K562 (cell line): Measurements from ENCODE around the gene DGKE. TPM values are rescaled to one million over a fixed set of nuclear protein-coding genes. Genes with fewer than 3 reads are reported as not detected.

Experiments used
- BHLHE40 ChIP-seq: IDR thresholded peaks from 2 replicates; pipeline ENCODE4 v1.6.1; 2011; ENCODE audit warnings: low read length, improper control_type of control experiment
- CREM ChIP-seq: IDR thresholded peaks from 2 replicates; pipeline ENCODE4 v1.6.1; 2014; ENCODE audit warnings: antibody characterized with exemption, low read depth
- FIP1L1 ChIP-seq: fragments of 200-400 bp; formaldehyde crosslinking; IDR thresholded peaks from 2 replicates; pipeline ENCODE4 v1.6.1; 2018; ENCODE audit warnings: mild to moderate bottlenecking, low read depth, low read length; ENCODE audit not compliant: poor library complexity, severe bottlenecking
- FOXA1 ChIP-seq: fragments of 450-650 bp; IDR thresholded peaks from 2 replicates; pipeline ENCODE4 v1.6.1; 2016; ENCODE audit warnings: mild to moderate bottlenecking, borderline replicate concordance
- GATA2 ChIP-seq: sonication (generic); formaldehyde crosslinking; IDR thresholded peaks from 2 replicates; pipeline ENCODE4 v1.4.0; 2020; ENCODE audit warnings: mild to moderate bottlenecking, missing genetic modification reagents
- HDAC2 ChIP-seq: fragments of 450-650 bp; IDR thresholded peaks from 2 replicates; pipeline ENCODE4 v1.6.1; 2016; ENCODE audit warnings: mild to moderate bottlenecking
- JUN ChIP-seq, 2 experiments: sonication (generic) in 1 of 2; formaldehyde crosslinking in 1 of 2; IDR thresholded peaks; 2 replicates each; pipeline versions ENCODE4 v1.6.1 to v1.8.0; 2012 to 2022; ENCODE audit warnings: borderline replicate concordance in 2 of 2, mild to moderate bottlenecking in 2 of 2, improper control_type of control experiment in 1 of 2, low read depth in 1 of 2, low read length in 1 of 2, missing genetic modification reagents in 1 of 2
- KDM4B ChIP-seq, 2 experiments: fragments of 450-650 bp in 1 of 2; sonication (generic) in 1 of 2; IDR thresholded peaks; 2 replicates each; pipeline ENCODE4 v1.6.1; 2016 to 2017; ENCODE audit warnings: borderline replicate concordance in 2 of 2, antibody characterized with exemption in 1 of 2, low read depth in 1 of 2, mild to moderate bottlenecking in 1 of 2
- MTF1 ChIP-seq: fragments of 250-450 bp; sonication (Bioruptor Pico); IDR thresholded peaks from 2 replicates; pipeline ENCODE4 v1.9.0; 2021; ENCODE audit warnings: moderate library complexity, mild to moderate bottlenecking, inconsistent platforms, borderline replicate concordance
- NFIX ChIP-seq: fragments of 250-450 bp; sonication (Bioruptor Pico); IDR thresholded peaks from 2 replicates; pipeline ENCODE4 v1.4.0; 2020; ENCODE audit warnings: low read depth, mild to moderate bottlenecking, moderate library complexity
- NR1H2 ChIP-seq: sonication (generic); formaldehyde crosslinking; IDR thresholded peaks from 2 replicates; pipeline ENCODE4 v1.4.0; 2020; ENCODE audit warnings: mild to moderate bottlenecking, missing genetic modification reagents
- NR4A1 ChIP-seq, 2 experiments: fragments of 250-450 bp in 1 of 2; fragments of 450-650 bp in 1 of 2; sonication (Bioruptor Pico) in 1 of 2; IDR thresholded peaks; 2 replicates each; pipeline versions ENCODE4 v1.4.0 to v1.6.1; 2016 to 2020; ENCODE audit warnings: mild to moderate bottlenecking in 2 of 2, missing compliant biosample characterization in 1 of 2, missing genetic modification characterization in 1 of 2, moderate library complexity in 1 of 2
- SMARCE1 ChIP-seq: fragments of 450-650 bp; IDR thresholded peaks from 2 replicates; pipeline ENCODE4 v1.7.1; 2016; ENCODE audit warnings: mild to moderate bottlenecking
- TCF7L2 ChIP-seq: fragments of 150-350 bp; IDR thresholded peaks from 2 replicates; pipeline ENCODE4 v1.6.1; 2016; ENCODE audit warnings: low read depth, mild to moderate bottlenecking, low read length, moderate library complexity
- ZNF23 ChIP-seq: fragments of 250-450 bp; sonication (Bioruptor Pico); IDR thresholded peaks from 2 replicates; pipeline ENCODE4 v1.4.0; 2020; ENCODE audit warnings: mild to moderate bottlenecking
- ZNF316 ChIP-seq: fragments of 450-650 bp; IDR thresholded peaks from 2 replicates; pipeline ENCODE4 v1.6.1; 2016
- polyA plus RNA-seq, 8 experiments: library from polyadenylated mRNA; depleted of rRNA in 4 of 8; stranded (reverse) in 5 of 8; unstranded in 3 of 8; fragments of >200 nt; fragmentation: Nextera tagmentation in 2 of 8; fragmentation: Illumina TruSeq in 1 of 8; extraction: Ambion mirVana in 2 of 8; extraction: Trizol in 1 of 8; gene quantifications; 2 replicates each; pipeline versions ENCODE4 v1.2.1 to v1.2.3, GENCODE V29; 2011 to 2014; ENCODE audit warnings: inconsistent platforms in 1 of 8, missing spikeins in 1 of 8
- total RNA-seq, 7 experiments: library from RNA; depleted of rRNA in 6 of 7; stranded (reverse); fragments of >200 nt in 6 of 7; fragmentation: Illumina TruSeq in 2 of 7; extraction: Trizol in 2 of 7; gene quantifications; 2 replicates each; pipeline versions ENCODE4 v1.2.1 to v1.2.3, GENCODE V29; 2011 to 2021; ENCODE audit warnings: low replicate concordance in 1 of 7
- TF ChIP-seq, protein P1 (sequence below): sonication (generic); formaldehyde crosslinking; IDR thresholded peaks from 2 replicates; pipeline ENCODE4 v1.8.0; 2022; ENCODE audit warnings: mild to moderate bottlenecking, missing genetic modification reagents
- TF ChIP-seq, protein P2 (sequence below): fragments of 250-450 bp; sonication (Bioruptor Pico); IDR thresholded peaks from 2 replicates; pipeline ENCODE4 v1.5.0; 2021
- TF ChIP-seq, protein P3 (sequence below): fragments of 450-650 bp; IDR thresholded peaks from 2 replicates; pipeline ENCODE4 v1.6.1; 2017; ENCODE audit warnings: antibody characterized with exemption, mild to moderate bottlenecking
- TF ChIP-seq, protein P4 (sequence below): sonication (generic); formaldehyde crosslinking; IDR thresholded peaks from 2 replicates; pipeline ENCODE4 v1.8.1; 2023; ENCODE audit warnings: mild to moderate bottlenecking, missing genetic modification reagents

DGKE gene
- total and polyA plus RNA-seq, 9 of the 15 experiments (the other 6 are each of a cell fraction or from before 2014, with no cell fraction given), result 1.3 to 9.9 (median 5.9) TPM

DNA sequence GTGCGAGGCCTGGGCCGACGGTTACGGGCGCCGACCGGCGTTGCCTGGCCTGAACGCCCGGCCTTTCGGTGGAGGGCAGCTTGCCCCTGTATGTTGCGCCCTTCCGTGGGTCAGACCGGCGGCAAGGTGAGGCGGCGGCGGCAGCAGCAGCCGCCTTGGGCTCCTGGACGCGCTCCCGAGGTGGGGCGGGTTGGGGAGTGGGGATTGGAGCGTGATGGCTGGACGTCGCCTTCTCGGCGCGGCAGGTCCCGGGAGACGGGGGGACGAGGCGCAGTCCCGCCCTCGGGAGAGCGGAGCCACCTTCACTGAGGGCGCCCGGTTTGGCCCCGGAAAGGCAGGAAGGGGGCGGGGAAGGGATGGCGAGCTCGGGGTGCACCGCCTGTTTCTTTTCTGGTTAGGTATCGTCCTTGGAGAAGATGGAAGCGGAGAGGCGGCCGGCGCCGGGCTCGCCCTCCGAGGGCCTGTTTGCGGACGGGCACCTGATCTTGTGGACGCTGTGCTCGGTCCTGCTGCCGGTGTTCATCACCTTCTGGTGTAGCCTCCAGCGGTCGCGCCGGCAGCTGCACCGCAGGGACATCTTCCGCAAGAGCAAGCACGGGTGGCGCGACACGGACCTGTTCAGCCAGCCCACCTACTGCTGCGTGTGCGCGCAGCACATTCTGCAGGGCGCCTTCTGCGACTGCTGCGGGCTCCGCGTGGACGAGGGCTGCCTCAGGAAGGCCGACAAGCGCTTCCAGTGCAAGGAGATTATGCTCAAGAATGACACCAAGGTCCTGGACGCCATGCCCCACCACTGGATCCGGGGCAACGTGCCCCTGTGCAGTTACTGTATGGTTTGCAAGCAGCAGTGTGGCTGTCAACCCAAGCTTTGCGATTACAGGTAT is 671 bp downstream of the DGKE start (continued):
- TF ChIP-seq NR1H2, result 0 out of 2 replicates have a peak, but pooled peaks have one; percentile 43
- no peak for TF ChIP-seq ZNF316
- 0 out of 2 replicates have a peak, but pooled peaks have one; percentile 37 for TF ChIP-seq SMARCE1
- TF ChIP-seq NR4A1 (CRISPR knock-in tag; IDR thresholded peaks at IDR 0.05), result no peak
- TF ChIP-seq NR4A1 (tag; IDR thresholded peaks at IDR 0.05), result no peak
- peak; percentile 82 for TF ChIP-seq FIP1L1
- TF ChIP-seq BHLHE40, result peak; percentile 11; the same call in 1 of the 2 replicates
- no peak for TF ChIP-seq TCF7L2
- TF ChIP-seq NFIX (CRISPR knock-in tag), result no peak
- TF ChIP-seq CREM, result 0 out of 2 replicates have a peak, but pooled peaks have one; percentile 12
- TF ChIP-seq FOXA1, result no peak
- TF ChIP-seq, protein P1, sequence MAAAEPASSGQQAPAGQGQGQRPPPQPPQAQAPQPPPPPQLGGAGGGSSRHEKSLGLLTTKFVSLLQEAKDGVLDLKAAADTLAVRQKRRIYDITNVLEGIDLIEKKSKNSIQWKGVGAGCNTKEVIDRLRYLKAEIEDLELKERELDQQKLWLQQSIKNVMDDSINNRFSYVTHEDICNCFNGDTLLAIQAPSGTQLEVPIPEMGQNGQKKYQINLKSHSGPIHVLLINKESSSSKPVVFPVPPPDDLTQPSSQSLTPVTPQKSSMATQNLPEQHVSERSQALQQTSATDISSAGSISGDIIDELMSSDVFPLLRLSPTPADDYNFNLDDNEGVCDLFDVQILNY (CRISPR knock-in tag), result no peak
- TF ChIP-seq JUN (IDR thresholded peaks at IDR 0.05; ENCODE audit: borderline replicate concordance, low read depth, low read length), result peak; percentile 5; the same call in 1 of the 2 replicates
- TF ChIP-seq JUN (CRISPR knock-in tag; IDR thresholded peaks at IDR 0.05; ENCODE audit: borderline replicate concordance), result 0 out of 2 replicates have a peak, but pooled peaks have one; percentile 17
- TF ChIP-seq, protein P2, sequence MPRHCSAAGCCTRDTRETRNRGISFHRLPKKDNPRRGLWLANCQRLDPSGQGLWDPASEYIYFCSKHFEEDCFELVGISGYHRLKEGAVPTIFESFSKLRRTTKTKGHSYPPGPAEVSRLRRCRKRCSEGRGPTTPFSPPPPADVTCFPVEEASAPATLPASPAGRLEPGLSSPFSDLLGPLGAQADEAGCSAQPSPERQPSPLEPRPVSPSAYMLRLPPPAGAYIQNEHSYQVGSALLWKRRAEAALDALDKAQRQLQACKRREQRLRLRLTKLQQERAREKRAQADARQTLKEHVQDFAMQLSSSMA (CRISPR knock-in tag), result peak; percentile 68; the same call in 1 of the 2 replicates
- TF ChIP-seq, protein P3, sequence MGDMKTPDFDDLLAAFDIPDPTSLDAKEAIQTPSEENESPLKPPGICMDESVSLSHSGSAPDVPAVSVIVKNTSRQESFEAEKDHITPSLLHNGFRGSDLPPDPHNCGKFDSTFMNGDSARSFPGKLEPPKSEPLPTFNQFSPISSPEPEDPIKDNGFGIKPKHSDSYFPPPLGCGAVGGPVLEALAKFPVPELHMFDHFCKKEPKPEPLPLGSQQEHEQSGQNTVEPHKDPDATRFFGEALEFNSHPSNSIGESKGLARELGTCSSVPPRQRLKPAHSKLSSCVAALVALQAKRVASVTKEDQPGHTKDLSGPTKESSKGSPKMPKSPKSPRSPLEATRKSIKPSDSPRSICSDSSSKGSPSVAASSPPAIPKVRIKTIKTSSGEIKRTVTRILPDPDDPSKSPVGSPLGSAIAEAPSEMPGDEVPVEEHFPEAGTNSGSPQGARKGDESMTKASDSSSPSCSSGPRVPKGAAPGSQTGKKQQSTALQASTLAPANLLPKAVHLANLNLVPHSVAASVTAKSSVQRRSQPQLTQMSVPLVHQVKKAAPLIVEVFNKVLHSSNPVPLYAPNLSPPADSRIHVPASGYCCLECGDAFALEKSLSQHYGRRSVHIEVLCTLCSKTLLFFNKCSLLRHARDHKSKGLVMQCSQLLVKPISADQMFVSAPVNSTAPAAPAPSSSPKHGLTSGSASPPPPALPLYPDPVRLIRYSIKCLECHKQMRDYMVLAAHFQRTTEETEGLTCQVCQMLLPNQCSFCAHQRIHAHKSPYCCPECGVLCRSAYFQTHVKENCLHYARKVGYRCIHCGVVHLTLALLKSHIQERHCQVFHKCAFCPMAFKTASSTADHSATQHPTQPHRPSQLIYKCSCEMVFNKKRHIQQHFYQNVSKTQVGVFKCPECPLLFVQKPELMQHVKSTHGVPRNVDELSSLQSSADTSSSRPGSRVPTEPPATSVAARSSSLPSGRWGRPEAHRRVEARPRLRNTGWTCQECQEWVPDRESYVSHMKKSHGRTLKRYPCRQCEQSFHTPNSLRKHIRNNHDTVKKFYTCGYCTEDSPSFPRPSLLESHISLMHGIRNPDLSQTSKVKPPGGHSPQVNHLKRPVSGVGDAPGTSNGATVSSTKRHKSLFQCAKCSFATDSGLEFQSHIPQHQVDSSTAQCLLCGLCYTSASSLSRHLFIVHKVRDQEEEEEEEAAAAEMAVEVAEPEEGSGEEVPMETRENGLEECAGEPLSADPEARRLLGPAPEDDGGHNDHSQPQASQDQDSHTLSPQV, result no peak
- no peak for TF ChIP-seq HDAC2
- TF ChIP-seq KDM4B (IDR thresholded peaks at IDR 0.05; ENCODE audit: borderline replicate concordance in 2 of 2, low read depth in 1 of 2), result 0 out of 4 replicates have a peak, but pooled peaks of 1 of the 2 experiments have one; percentile 24
- TF ChIP-seq MTF1 (CRISPR knock-in tag), result no peak
- TF ChIP-seq, protein P4, sequence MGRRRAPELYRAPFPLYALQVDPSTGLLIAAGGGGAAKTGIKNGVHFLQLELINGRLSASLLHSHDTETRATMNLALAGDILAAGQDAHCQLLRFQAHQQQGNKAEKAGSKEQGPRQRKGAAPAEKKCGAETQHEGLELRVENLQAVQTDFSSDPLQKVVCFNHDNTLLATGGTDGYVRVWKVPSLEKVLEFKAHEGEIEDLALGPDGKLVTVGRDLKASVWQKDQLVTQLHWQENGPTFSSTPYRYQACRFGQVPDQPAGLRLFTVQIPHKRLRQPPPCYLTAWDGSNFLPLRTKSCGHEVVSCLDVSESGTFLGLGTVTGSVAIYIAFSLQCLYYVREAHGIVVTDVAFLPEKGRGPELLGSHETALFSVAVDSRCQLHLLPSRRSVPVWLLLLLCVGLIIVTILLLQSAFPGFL, result no peak
- no peak for TF ChIP-seq ZNF23
- TF ChIP-seq GATA2 (CRISPR knock-in tag), result no peak
